WTC11 (cell line): ENCODE measurements around the gene ZNF235. TPM values are rescaled to one million over a fixed set of nuclear protein-coding genes. Genes with fewer than 3 reads are reported as not detected.

Source experiments
- ATAC-seq: fragments of 200-7000 bp; cut with Tn5 transposase; 2 replicates; pipeline ENCODE4 v1.10.0; 2021; ENCODE audit warnings: mild to moderate bottlenecking, moderate library complexity
- CTCF ChIA-PET: fragments of 300-600 bp; sonication (Branson Sonifier 250); formaldehyde crosslinking; loops from one replicate; lab custom pipeline; 2021; ENCODE audit warnings: antibody characterized with exemption; lab: Charles Lee
- POLR2A ChIA-PET: fragments of 350-600 bp; sonication (Branson Sonifier 250); formaldehyde crosslinking; loops from one replicate; lab custom pipeline; 2021; ENCODE audit warnings: antibody characterized with exemption; lab: Charles Lee
- DNase-seq: peaks from one replicate; pipeline ENCODE4 v3.0.0; 2021; ENCODE audit warnings: low spot score
- H3K27ac Mint-ChIP-seq: 2 replicates; pipeline ENCODE4 v1.8.0; 2021; ENCODE audit warnings: mixed read lengths
- H3K27me3 Mint-ChIP-seq: 2 replicates; pipeline ENCODE4 v1.8.0; 2021; ENCODE audit warnings: low read depth, mild to moderate bottlenecking, moderate library complexity, mixed read lengths
- H3K36me3 Mint-ChIP-seq: 2 replicates; pipeline ENCODE4 v1.8.0; 2021; ENCODE audit warnings: mixed read lengths
- H3K4me1 Mint-ChIP-seq: 2 replicates; pipeline ENCODE4 v1.8.0; 2022; ENCODE audit warnings: mixed read lengths
- H3K4me3 Mint-ChIP-seq: 2 replicates; pipeline ENCODE4 v1.8.0; 2021; ENCODE audit warnings: mild to moderate bottlenecking, moderate library complexity, mixed read lengths
- H3K9me3 Mint-ChIP-seq: 2 replicates; pipeline ENCODE4 v1.8.0; 2021; ENCODE audit warnings: mixed read lengths
- ARID4B ChIP-seq: sonication (generic); formaldehyde crosslinking; IDR thresholded peaks from 2 replicates; pipeline ENCODE4 v1.8.0; 2023; ENCODE audit warnings: missing genetic modification reagents, mild to moderate bottlenecking, borderline replicate concordance
- E2F1 ChIP-seq: sonication (generic); formaldehyde crosslinking; IDR thresholded peaks from 2 replicates; pipeline ENCODE4 v1.8.0; 2022; ENCODE audit warnings: mild to moderate bottlenecking, missing genetic modification reagents
- E2F4 ChIP-seq: sonication (generic); formaldehyde crosslinking; IDR thresholded peaks from 2 replicates; pipeline ENCODE4 v1.8.1; 2022; ENCODE audit warnings: low read depth, mild to moderate bottlenecking, moderate library complexity, missing genetic modification reagents, borderline replicate concordance
- GABPB1 ChIP-seq: sonication (generic); formaldehyde crosslinking; IDR thresholded peaks from 2 replicates; pipeline ENCODE4 v1.8.1; 2023; ENCODE audit warnings: mild to moderate bottlenecking, missing genetic modification reagents
- JUN ChIP-seq: sonication (generic); formaldehyde crosslinking; IDR thresholded peaks from 2 replicates; pipeline ENCODE4 v1.8.0; 2023; ENCODE audit warnings: mild to moderate bottlenecking, missing genetic modification reagents
- MYBL2 ChIP-seq: sonication (generic); formaldehyde crosslinking; IDR thresholded peaks from 2 replicates; pipeline ENCODE4 v1.8.1; 2023; ENCODE audit warnings: mild to moderate bottlenecking, moderate library complexity, missing genetic modification reagents
- NFYB ChIP-seq: sonication (generic); formaldehyde crosslinking; conservative IDR thresholded peaks from 2 replicates; pipeline ENCODE4 v1.8.0; 2022; ENCODE audit warnings: low read depth, missing genetic modification reagents
- PRRX2 ChIP-seq: fragments of 250-450 bp; sonication (Bioruptor Pico); IDR thresholded peaks from 2 replicates; pipeline ENCODE4 v1.8.0; 2021; ENCODE audit warnings: mild to moderate bottlenecking
- STAT6 ChIP-seq: sonication (generic); formaldehyde crosslinking; conservative IDR thresholded peaks from 2 replicates; pipeline ENCODE4 v1.8.1; 2023; ENCODE audit warnings: mild to moderate bottlenecking, low read depth, missing genetic modification reagents, moderate library complexity
- TEAD4 ChIP-seq: sonication (generic); formaldehyde crosslinking; IDR thresholded peaks from 2 replicates; pipeline ENCODE4 v1.8.0; 2022; ENCODE audit warnings: mild to moderate bottlenecking, missing genetic modification reagents
- ZMAT4 ChIP-seq: fragments of 250-450 bp; sonication (Bioruptor Pico); IDR thresholded peaks from 2 replicates; pipeline ENCODE4 v1.9.0; 2021; ENCODE audit warnings: mild to moderate bottlenecking
- ZNF219 ChIP-seq: sonication (generic); formaldehyde crosslinking; IDR thresholded peaks from 2 replicates; pipeline ENCODE4 v1.8.0; 2023; ENCODE audit warnings: missing genetic modification reagents, mild to moderate bottlenecking, borderline replicate concordance
- ZNF263 ChIP-seq: sonication (generic); formaldehyde crosslinking; IDR thresholded peaks from 2 replicates; pipeline ENCODE4 v1.8.1; 2022; ENCODE audit warnings: low read depth, mild to moderate bottlenecking, moderate library complexity, missing genetic modification reagents
- ZNF396 ChIP-seq: fragments of 250-450 bp; sonication (Bioruptor Pico); IDR thresholded peaks from 2 replicates; pipeline ENCODE4 v1.8.0; 2021; ENCODE audit warnings: mild to moderate bottlenecking, moderate library complexity, borderline replicate concordance
- total RNA-seq: library from RNA; stranded (reverse); gene quantifications from 3 replicates; pipeline ENCODE4 v1.2.3, GENCODE V29; 2021

Gene ZNF235
- total RNA-seq, 1 experiment from 2014 or later: 3.9 TPM

GRCh38 chr19:44303320-44303719, 1.5 kb downstream of the ZNF235 start:
- H3K4me3 Mint-ChIP-seq: peak overlapping the region; percentile 94
- CTCF ChIA-PET: no interaction called here
- peaks cover 27% of the 10 kb centered on the region for H3K36me3 Mint-ChIP-seq
- no peak overlapping the region for H3K27ac Mint-ChIP-seq
- H3K27me3 Mint-ChIP-seq: peaks cover 5% of the 10 kb centered on the region
- H3K4me1 Mint-ChIP-seq: peaks cover 8% of the 10 kb centered on the region
- H3K9me3 Mint-ChIP-seq: peaks cover 17% of the 10 kb centered on the region
- POLR2A ChIA-PET: no interaction called here
- ATAC-seq (no peak), DNase-seq (no peak)
- TF ChIP-seq STAT6 (CRISPR knock-in tag) (no peak), ZMAT4 (no peak), E2F1 (CRISPR knock-in tag) (no peak), GABPB1 (CRISPR knock-in tag) (no peak), JUN (CRISPR knock-in tag) (no peak), ZNF219 (no peak), ARID4B (CRISPR knock-in tag) (no peak), E2F4 (CRISPR knock-in tag) (no peak), NFYB (CRISPR knock-in tag) (no peak)

- TF ChIP-seq ZNF263 (CRISPR knock-in tag): no peak
- no peak for TF ChIP-seq PRRX2 (CRISPR knock-in tag)
- no peak for TF ChIP-seq TEAD4
- TF ChIP-seq ZNF396 (CRISPR knock-in tag): no peak
- no peak for TF ChIP-seq MYBL2 (CRISPR knock-in tag)
- H3K4me3 Mint-ChIP-seq: no peak overlapping the region
- ATAC-seq: no peak
- no peak overlapping the region for H3K27ac Mint-ChIP-seq
- ChIA-PET POLR2A (no interaction called here), CTCF (no interaction called here)
- peaks cover 4% of the 10 kb centered on the region; the same call in 1 of the 2 replicates for H3K27me3 Mint-ChIP-seq
- no peaks in the 10 kb centered on the region for H3K4me1 Mint-ChIP-seq
- H3K9me3 Mint-ChIP-seq: peaks cover 58% of the 10 kb centered on the region
- H3K36me3 Mint-ChIP-seq: peaks cover 65% of the 10 kb centered on the region
- DNase-seq: no peak
These were observed 19.9 kb downstream of the ZNF235 start for GRCh38 chr19:44284968-44285367.
